Neuron (in vitro differentiated cells): ENCODE measurements around the gene TTC31.

Source experiments
- H2AFZ ChIP-seq: one replicate; pipeline ENCODE4 v1.6.1; 2013; ENCODE audit warnings: low read depth, mild to moderate bottlenecking, inconsistent platforms, low read length, moderate library complexity
- H3K27me3 ChIP-seq: one replicate; pipeline ENCODE4 v1.6.1; 2013; ENCODE audit warnings: low read length; ENCODE audit not compliant: insufficient read depth
- H3K36me3 ChIP-seq: one replicate; pipeline ENCODE4 v1.6.1; 2013; ENCODE audit warnings: low read length; ENCODE audit not compliant: insufficient read depth
- H3K4me1 ChIP-seq: one replicate; pipeline ENCODE4 v1.6.1; 2013; ENCODE audit warnings: low read length; ENCODE audit not compliant: insufficient read depth
- H3K4me3 ChIP-seq: 2 replicates; pipeline ENCODE4 v1.5.1; 2013; ENCODE audit warnings: mild to moderate bottlenecking, low read length, moderate library complexity
- H3K9me3 ChIP-seq: one replicate; pipeline ENCODE4 v1.6.1; 2013; ENCODE audit warnings: low read length

Gene TTC31

GRCh38 chr2:74536166-74536950 lies 53.5 kb downstream of the TTC31 start:
- H3K27me3 ChIP-seq: no peaks in the 10 kb centered on the region
- H3K4me3 ChIP-seq: no peak overlapping the region
- no peaks in the 10 kb centered on the region for H3K9me3 ChIP-seq
- peaks cover 5% of the 10 kb centered on the region for H3K4me1 ChIP-seq
- H3K36me3 ChIP-seq: peaks cover 22% of the 10 kb centered on the region
- no peak overlapping the region for H2AFZ ChIP-seq

GRCh38 chr2:74537140-74537539 lies 54.3 kb downstream of the TTC31 start:
- H3K4me1 ChIP-seq: peaks cover 2% of the 10 kb centered on the region
- peaks cover 15% of the 10 kb centered on the region for H3K36me3 ChIP-seq
- H3K27me3 ChIP-seq: no peaks in the 10 kb centered on the region
- no peaks in the 10 kb centered on the region for H3K9me3 ChIP-seq
- no peak overlapping the region for H2AFZ ChIP-seq
- H3K4me3 ChIP-seq: no peak overlapping the region

- Histone ChIP-seq H3K36me3 (peaks cover 4% of the 10 kb centered on the region), H3K9me3 (no peaks in the 10 kb centered on the region), H3K4me1 (no peaks in the 10 kb centered on the region), H3K4me3 (no peak overlapping the region), H3K27me3 (no peaks in the 10 kb centered on the region), H2AFZ (no peak overlapping the region)
Measured at GRCh38 chr2:74538881-74539339, 56.0 kb downstream of the TTC31 start.

- H3K27me3 ChIP-seq: no peaks in the 10 kb centered on the region
- no peaks in the 10 kb centered on the region for H3K9me3 ChIP-seq
- H3K36me3 ChIP-seq: no peaks in the 10 kb centered on the region
- H2AFZ ChIP-seq: no peak overlapping the region
- H3K4me3 ChIP-seq: no peak overlapping the region
- H3K4me1 ChIP-seq: no peaks in the 10 kb centered on the region
Measured at GRCh38 chr2:74540291-74540690, 57.4 kb downstream of the TTC31 start.

GRCh38 chr2:74542978-74543377 lies 60.1 kb downstream of the TTC31 start:
- Histone ChIP-seq H3K9me3 (no peaks in the 10 kb centered on the region), H2AFZ (no peak overlapping the region), H3K36me3 (no peaks in the 10 kb centered on the region), H3K4me3 (no peak overlapping the region), H3K4me1 (no peaks in the 10 kb centered on the region), H3K27me3 (no peaks in the 10 kb centered on the region)
